ENCODE measurements around the gene KPNA6. TPM values are rescaled to one million over a fixed set of nuclear protein-coding genes. Genes with fewer than 3 reads are reported as not detected.

KPNA6 gene
- total and polyA plus RNA-seq, 2 of the 4 experiments (the other 2 are of a cell fraction) = 27.0 to 50.7 TPM

DNA sequence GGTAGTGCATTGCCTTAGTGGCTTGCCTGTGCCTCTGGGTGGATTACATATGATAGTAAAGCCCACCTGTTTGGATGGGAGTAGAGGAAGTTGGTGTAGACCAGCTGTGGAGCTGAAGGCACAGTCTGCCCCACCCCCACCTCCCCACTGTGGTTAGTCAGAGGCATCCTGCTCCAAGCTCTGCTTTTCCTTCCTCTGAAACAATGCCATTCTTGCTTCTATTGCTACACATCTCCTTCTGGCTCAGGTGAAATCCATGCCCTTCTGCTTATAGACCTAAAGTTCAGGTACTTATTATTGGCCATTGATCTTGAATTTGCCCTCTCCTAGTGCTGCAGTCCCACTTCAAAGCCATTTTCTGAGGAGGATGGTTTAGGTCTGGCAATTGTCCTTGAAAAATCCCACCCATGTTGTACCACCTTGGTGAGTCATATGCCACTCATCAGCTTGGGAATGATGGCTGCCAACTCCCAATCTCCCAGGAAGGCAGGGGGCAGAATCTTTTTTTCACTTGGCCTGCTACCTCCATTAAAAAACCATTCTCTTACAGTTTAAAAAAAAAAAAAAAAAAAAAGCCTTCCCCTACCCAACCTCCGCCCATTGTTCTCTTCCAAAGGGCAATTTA, 64.9 kb downstream of the KPNA6 start:
- in situ Hi-C loops (cut with MboI; ENCODE audit: low sequenced_read_pairs) (no loop called here), intact Hi-C loops (cut with micrococcal nuclease) (no loop called here), dilution Hi-C loops (cut with HindIII; ENCODE audit: low sequenced_read_pairs, unreplicated experiment) (no loop called here)
- Histone ChIP-seq H2BK120ac (ENCODE audit: low read depth, low read length) (no peak overlapping the region), H3K4me3 (ENCODE audit: insufficient read depth, low read depth, low read length) (no peak overlapping the region), H4K91ac (ENCODE audit: insufficient read depth, low read depth, low read length) (no peak overlapping the region), H3K23ac (ENCODE audit: low read depth, low read length) (no peak overlapping the region), H2AK9ac (replicated peaks; ENCODE audit: low read depth, low read length, poor library complexity) (no peak overlapping the region), H2BK15ac (ENCODE audit: low read depth, low read length) (no peak overlapping the region), H2BK5ac (ENCODE audit: low read depth, low read length, poor library complexity, severe bottlenecking) (no peak overlapping the region), H3K27ac (ENCODE audit: insufficient read depth, low read length) (no peak overlapping the region), H3K56ac (ENCODE audit: extremely low read depth, insufficient read depth, low read length) (no peak overlapping the region), H4K8ac (ENCODE audit: low read depth in 2 of 2, low read length in 2 of 2) (no peak overlapping the region), H3K27me3 (ENCODE audit: control insufficient read depth, insufficient read depth, low read length) (no peaks in the 10 kb centered on the region), H4K5ac (ENCODE audit: low read depth, low read length) (no peak overlapping the region), H3K18ac (ENCODE audit: low read depth, low read length) (no peak overlapping the region), H3K9me1 (ENCODE audit: insufficient read depth, low read length) (peaks cover 13% of the 10 kb centered on the region), H4K20me1 (ENCODE audit: insufficient read depth, low read length) (no peaks in the 10 kb centered on the region; the same call in 1 of the 2 replicates), H2BK20ac (ENCODE audit: low read depth, low read length) (no peak overlapping the region), H2AFZ (replicated peaks; ENCODE audit: low read length, poor library complexity) (no peak overlapping the region), H3K9ac (ENCODE audit: low read depth, low read length) (no peak overlapping the region), H3K4me1 (ENCODE audit: control insufficient read depth, insufficient read depth, low read length) (no peaks in the 10 kb centered on the region; the same call in 1 of the 2 replicates), H2AK5ac (ENCODE audit: low read depth, low read length) (no peak overlapping the region), H3K9me3 (ENCODE audit: control insufficient read depth, insufficient read depth, low read length) (no peaks in the 10 kb centered on the region), H3K79me1 (ENCODE audit: low read depth in 1 of 2, low read length in 2 of 2) (peaks cover 7 to 24% of the 10 kb centered on the region in 2 experiments), H3K14ac (replicated peaks; ENCODE audit: low read depth, low read length) (no peak overlapping the region; the same call in 1 of the 2 replicates), H3K36me3 (ENCODE audit: control insufficient read depth, insufficient read depth, low read length) (peaks cover 54% of the 10 kb centered on the region), H3K4me2 (ENCODE audit: low read depth, low read length) (no peak overlapping the region), H3K4ac (ENCODE audit: low read depth, low read length) (no peak overlapping the region)
- peak; percentile 35 for DNase-seq
- no peak for TF ChIP-seq MAFK (IDR thresholded peaks at IDR 0.05; ENCODE audit: low read depth, low read length)
- peak; percentile 56 for ATAC-seq (ENCODE audit: low read depth)
- no CpG with 5 or more reads among the region's 1 CpG for WGBS, 2 experiments (ENCODE audit: extremely low coverage in 2 of 2, insufficient read length in 1 of 2)
- POLR2A ChIA-PET (ENCODE audit: unreplicated experiment) = no interaction called here
- BruUV-seq (replicated peaks) = no TSS peak
- CTCF ChIA-PET = no interaction called here

Data from IMR-90 (cell line).